GM12874 (cell line): ENCODE data around the gene NOL12.

Source experiments
- TF ChIP-seq, protein P1 (sequence below): IDR thresholded peaks from 2 replicates; pipeline ENCODE4 v1.5.1; 2011; ENCODE audit warnings: low read depth, mild to moderate bottlenecking, control low read depth, low read length, moderate library complexity; ENCODE audit not compliant: insufficient read depth

The NOL12 gene

DNA sequence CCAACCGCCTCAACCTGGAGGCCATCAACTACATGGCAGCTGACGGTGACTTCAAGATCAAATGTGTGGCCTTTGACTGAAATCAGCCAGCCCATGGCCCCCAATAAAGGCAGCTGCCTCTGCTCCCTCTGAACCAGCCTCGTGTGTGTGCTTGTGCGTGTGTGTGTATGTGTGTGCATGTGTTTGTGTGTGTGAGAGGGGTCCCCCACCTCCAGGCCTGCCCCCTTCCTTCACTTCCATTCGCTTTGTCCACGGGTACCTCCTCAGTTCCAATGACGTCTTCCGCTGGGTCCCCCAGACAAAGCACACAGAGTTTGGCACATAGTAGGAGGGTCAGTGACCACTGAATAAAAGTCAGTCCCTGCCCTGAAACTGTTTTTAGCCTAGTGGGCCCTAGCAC, 6.5 kb upstream of the NOL12 start:
- TF ChIP-seq, protein P1, sequence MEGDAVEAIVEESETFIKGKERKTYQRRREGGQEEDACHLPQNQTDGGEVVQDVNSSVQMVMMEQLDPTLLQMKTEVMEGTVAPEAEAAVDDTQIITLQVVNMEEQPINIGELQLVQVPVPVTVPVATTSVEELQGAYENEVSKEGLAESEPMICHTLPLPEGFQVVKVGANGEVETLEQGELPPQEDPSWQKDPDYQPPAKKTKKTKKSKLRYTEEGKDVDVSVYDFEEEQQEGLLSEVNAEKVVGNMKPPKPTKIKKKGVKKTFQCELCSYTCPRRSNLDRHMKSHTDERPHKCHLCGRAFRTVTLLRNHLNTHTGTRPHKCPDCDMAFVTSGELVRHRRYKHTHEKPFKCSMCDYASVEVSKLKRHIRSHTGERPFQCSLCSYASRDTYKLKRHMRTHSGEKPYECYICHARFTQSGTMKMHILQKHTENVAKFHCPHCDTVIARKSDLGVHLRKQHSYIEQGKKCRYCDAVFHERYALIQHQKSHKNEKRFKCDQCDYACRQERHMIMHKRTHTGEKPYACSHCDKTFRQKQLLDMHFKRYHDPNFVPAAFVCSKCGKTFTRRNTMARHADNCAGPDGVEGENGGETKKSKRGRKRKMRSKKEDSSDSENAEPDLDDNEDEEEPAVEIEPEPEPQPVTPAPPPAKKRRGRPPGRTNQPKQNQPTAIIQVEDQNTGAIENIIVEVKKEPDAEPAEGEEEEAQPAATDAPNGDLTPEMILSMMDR: no peak

DNA sequence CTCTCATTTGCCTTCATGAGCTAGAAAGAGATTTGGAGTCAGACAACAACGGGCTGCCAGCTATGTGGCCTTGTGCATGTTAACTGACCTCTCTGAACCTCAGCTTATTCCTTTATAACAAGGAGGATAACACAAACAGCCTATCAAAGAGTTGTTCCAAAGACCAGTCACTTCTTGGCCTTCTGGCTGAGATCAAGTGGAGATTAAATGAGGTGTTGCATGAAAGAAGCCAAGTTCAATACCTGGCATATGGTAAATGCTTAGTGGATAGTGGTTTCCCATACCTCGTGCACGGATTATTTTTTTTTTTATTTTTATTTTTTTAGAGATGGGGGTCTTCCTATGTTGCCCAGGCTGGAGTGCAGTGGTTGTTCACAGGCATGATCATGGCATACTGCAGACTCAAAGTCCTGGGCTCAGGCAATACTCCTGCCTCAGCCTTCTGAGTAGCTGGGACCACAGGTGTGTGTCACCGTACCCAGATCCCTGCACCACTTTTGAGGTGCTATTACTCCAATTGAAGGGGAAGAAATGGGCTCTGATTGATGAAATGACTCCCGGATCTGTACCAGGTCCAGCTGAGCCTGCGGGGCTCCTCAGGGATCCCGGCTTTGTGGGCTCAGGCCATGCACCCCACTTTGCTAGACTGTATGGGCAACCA, 5.8 kb upstream of the NOL12 start:
- TF ChIP-seq, protein P1: no peak

DNA sequence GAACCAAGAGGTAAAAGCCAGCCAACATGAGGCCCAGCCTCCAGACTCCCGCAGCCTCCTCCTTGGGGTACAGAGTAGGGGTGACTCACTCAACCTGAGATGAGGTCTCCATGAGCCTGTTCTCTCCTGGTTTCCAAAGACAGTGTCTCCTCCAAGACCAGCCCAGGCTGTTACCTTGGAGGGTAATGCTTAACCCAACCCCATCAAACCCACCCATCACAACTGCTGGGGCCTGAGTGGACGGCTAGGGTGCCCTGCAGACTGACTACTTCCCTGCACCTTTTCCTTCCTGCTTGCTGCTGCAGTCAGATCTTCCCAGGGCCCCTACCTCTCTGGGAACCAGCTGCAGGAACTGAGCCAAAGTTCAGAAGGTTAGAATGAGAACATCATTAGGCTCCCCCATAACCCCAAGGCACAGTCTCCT, 5.1 kb upstream of the NOL12 start:
- TF ChIP-seq, protein P1: no peak

DNA sequence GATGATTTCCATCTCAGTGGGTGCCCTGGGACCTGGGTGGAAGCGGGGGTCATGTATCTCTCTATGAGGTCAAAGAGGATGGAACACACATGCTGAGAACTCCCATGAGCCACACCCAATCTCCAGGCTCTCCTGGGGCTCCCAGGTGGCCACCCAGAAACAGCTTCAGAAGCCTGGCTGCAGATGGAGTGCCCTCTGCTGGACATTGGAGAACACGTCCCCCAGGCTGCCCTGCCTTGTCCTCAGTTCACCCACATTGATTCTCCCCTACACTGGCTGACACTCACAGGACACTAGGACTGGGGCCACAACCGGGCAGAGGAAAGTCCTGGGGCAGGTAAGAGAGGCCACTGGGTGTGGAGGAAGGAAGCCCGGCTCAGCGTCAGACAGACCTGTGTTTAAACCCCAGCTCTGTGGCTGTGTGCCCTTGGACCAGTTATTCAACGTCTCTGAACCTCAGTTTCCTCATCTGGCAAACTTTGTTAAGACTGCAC, 4.5 kb upstream of the NOL12 start:
- TF ChIP-seq, protein P1: peak; percentile 92

DNA sequence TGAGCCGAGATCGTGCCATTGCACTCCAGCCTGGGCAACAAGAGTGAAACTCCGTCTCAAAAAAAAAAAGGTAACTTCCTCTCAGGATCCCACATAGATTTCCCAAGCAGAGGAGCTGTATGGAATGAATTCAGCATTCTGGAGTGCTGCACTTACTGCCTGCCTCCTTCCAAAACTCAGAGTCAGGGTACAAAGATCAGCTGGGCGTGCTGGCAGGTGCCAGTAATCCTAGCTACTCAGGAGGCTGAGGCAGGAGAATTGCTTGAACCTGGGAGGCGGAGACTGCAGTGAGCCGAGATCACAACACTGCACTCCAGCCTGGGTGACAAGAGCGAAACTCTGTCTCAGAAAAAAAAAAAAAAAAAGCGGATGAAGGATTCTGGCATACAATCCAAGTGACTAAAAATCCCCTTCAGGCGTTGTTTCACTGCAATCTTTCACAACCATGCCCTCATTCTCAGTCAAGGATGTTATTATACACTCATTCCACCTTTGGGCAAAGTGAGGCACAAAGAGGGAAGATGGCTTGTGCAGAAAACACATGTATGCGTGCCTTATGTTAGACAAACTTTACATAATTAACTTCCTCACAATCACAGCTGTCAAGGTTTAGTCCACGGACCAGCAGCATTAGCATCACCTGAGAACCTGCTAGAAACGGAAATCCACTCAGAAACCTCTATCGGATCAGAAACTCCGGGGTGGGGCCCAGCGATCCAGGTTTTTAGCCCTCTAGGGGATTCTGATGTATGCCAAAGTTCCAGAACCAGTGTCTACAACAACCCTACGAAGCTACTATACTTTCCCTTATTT, 1.1 kb upstream of the NOL12 start:
- TF ChIP-seq, protein P1: no peak

DNA sequence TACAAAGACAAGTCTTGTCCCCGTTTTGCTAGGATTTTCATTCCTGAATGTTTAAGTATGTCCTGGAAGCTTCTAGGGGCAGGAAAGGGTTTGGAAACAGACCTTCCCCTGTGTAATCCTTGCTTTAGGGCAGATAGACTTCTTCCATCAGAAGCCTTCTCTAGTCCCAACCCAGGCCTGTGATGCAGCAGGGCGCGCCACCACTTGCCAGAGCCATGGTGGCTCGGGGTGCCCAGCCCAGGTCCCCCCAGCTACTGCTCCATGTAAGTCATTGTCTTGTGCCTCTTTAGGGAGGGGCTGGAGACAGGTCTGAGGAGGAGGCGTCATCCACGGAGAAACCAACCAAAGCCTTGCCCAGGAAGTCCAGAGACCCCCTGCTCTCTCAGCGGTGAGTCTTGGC, 4.3 kb downstream of the NOL12 start:
- TF ChIP-seq, protein P1: no peak

DNA sequence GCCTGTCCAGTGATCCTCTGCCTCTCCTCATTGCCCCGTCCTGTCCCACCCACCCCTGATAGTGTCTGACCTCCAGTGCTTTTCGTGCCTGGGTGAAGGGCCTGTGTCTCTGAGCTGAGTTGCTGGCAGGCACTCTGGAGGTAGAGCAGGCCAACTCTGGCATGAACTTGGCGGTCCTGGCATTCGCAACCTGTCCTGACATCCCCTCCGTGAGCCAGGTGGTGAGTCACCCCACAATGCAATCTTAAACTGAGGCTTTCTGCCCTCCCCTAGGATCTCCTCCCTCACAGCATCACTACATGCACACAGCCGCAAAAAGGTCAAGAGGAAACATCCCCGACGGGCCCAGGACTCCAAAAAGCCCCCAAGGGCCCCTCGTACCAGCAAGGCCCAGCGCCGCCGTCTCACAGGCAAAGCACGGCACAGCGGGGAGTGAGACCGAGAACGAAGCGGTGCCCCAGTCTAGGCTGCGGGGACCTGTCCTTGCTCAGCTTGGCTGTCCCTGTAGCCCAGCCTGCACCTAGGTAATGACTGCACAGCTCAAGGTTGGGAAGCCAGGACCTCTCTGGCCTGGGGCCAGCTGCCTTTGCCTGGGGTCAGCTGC, 4.9 kb downstream of the NOL12 start:
- TF ChIP-seq, protein P1: no peak
